HEK293 (cell line): Measurements from ENCODE around the gene HYDIN.

Experiments
- CTCF ChIA-PET: fragments of 350-600 bp; formaldehyde crosslinking; extraction: SDS; loops from one replicate; lab custom pipeline; 2021; ENCODE audit warnings: antibody characterized with exemption; lab: Yijun Ruan, JAX
- POLR2A ChIA-PET: fragments of 300-600 bp; formaldehyde crosslinking; extraction: SDS; loops from one replicate; lab custom pipeline; 2020; ENCODE audit warnings: antibody characterized with exemption, inconsistent platforms; lab: Yijun Ruan, JAX
- H3K27ac ChIP-seq: fragments of 200-500 bp; sonication (Bioruptor generic); 2 replicates; pipeline ENCODE4 v1.5.1; 2014; ENCODE audit warnings: low read depth, low read length, control low read depth, inconsistent platforms; ENCODE audit errors: extremely low read depth
- H3K36me3 ChIP-seq, 2 experiments: fragments of 200-500 bp in 1 of 2; sonication (Bioruptor generic) in 1 of 2; 1 replicate in 1 of 2; 2 replicates in 1 of 2; pipeline ENCODE4 v1.5.1; 2014 to 2017; ENCODE audit warnings: inconsistent platforms in 2 of 2, low read length in 2 of 2; ENCODE audit not compliant: control insufficient read depth in 2 of 2, insufficient read depth in 1 of 2
- H3K4me1 ChIP-seq: fragments of 200-500 bp; sonication (Bioruptor generic); 2 replicates; pipeline ENCODE4 v1.5.1; 2014; ENCODE audit warnings: mild to moderate bottlenecking, low read length, inconsistent platforms; ENCODE audit not compliant: control insufficient read depth, insufficient read depth
- H3K4me3 ChIP-seq: 2 replicates; pipeline ENCODE4 v1.5.1; 2011; ENCODE audit warnings: low read depth, mild to moderate bottlenecking, control low read depth, low read length, moderate library complexity
- H3K9me3 ChIP-seq: fragments of 200-500 bp; sonication (Bioruptor generic); 2 replicates; pipeline ENCODE4 v1.5.1; 2014; ENCODE audit warnings: low read depth, low read length, inconsistent platforms; ENCODE audit not compliant: control insufficient read depth, insufficient read depth
- CTCF ChIP-seq: fragments of 450-650 bp; formaldehyde crosslinking; IDR thresholded peaks from 2 replicates; pipeline ENCODE4 v1.5.1; 2016; ENCODE audit warnings: missing biosample characterization, missing genetic modification characterization
- GLI4 ChIP-seq: fragments of 450-650 bp; formaldehyde crosslinking; IDR thresholded peaks from 2 replicates; pipeline ENCODE4 v1.5.1; 2016; ENCODE audit warnings: missing biosample characterization, missing genetic modification characterization
- ZNF10 ChIP-seq: fragments of 450-650 bp; formaldehyde crosslinking; IDR thresholded peaks from 2 replicates; pipeline ENCODE4 v1.5.1; 2017; ENCODE audit warnings: missing biosample characterization, missing genetic modification characterization
- ZNF169 ChIP-seq: fragments of 450-650 bp; formaldehyde crosslinking; IDR thresholded peaks from 2 replicates; pipeline ENCODE4 v1.5.1; 2016; ENCODE audit warnings: missing biosample characterization, missing genetic modification characterization
- ZNF292 ChIP-seq: fragments of 450-650 bp; formaldehyde crosslinking; IDR thresholded peaks from 2 replicates; pipeline ENCODE4 v1.5.1; 2016; ENCODE audit warnings: low read depth, missing biosample characterization, missing genetic modification characterization, borderline replicate concordance
- ZNF302 ChIP-seq: fragments of 450-650 bp; formaldehyde crosslinking; IDR thresholded peaks from 2 replicates; pipeline ENCODE4 v1.5.1; 2016; ENCODE audit warnings: missing biosample characterization, missing genetic modification characterization, low read depth
- ZNF354C ChIP-seq: fragments of 450-650 bp; formaldehyde crosslinking; IDR thresholded peaks from 2 replicates; pipeline ENCODE4 v1.5.1; 2016; ENCODE audit warnings: missing biosample characterization, missing genetic modification characterization, low read depth, borderline replicate concordance
- ZNF513 ChIP-seq: fragments of 450-650 bp; IDR thresholded peaks from 2 replicates; pipeline ENCODE4 v1.5.1; 2018; ENCODE audit warnings: missing biosample characterization, missing genetic modification characterization
- ZNF548 ChIP-seq: fragments of 450-650 bp; formaldehyde crosslinking; IDR thresholded peaks from 2 replicates; pipeline ENCODE4 v1.5.1; 2016; ENCODE audit warnings: missing biosample characterization, missing genetic modification characterization
- ZNF585B ChIP-seq: fragments of 450-650 bp; formaldehyde crosslinking; IDR thresholded peaks from 2 replicates; pipeline ENCODE4 v1.5.1; 2016; ENCODE audit warnings: missing biosample characterization, missing genetic modification characterization
- ZNF654 ChIP-seq: fragments of 450-650 bp; formaldehyde crosslinking; IDR thresholded peaks from 2 replicates; pipeline ENCODE4 v1.5.1; 2016; ENCODE audit warnings: low read depth, missing biosample characterization, missing genetic modification characterization
- ZSCAN30 ChIP-seq: fragments of 450-650 bp; IDR thresholded peaks from 2 replicates; pipeline ENCODE4 v1.5.1; 2018; ENCODE audit warnings: missing biosample characterization, mild to moderate bottlenecking, missing genetic modification characterization, moderate library complexity
- TF ChIP-seq, protein P1 (sequence below): fragments of 450-650 bp; formaldehyde crosslinking; IDR thresholded peaks from 2 replicates; pipeline ENCODE4 v1.5.1; 2016; ENCODE audit warnings: missing biosample characterization, missing genetic modification characterization
- TF ChIP-seq, protein P2 (sequence below): fragments of 450-650 bp; formaldehyde crosslinking; IDR thresholded peaks from 2 replicates; pipeline ENCODE4 v1.5.1; 2016; ENCODE audit warnings: missing biosample characterization, missing genetic modification characterization

HYDIN gene

GRCh38 chr16:70772493-70772892 lies 458.0 kb downstream of the HYDIN start:
- no peak overlapping the region for H3K4me3 ChIP-seq
- TF ChIP-seq, protein P1, sequence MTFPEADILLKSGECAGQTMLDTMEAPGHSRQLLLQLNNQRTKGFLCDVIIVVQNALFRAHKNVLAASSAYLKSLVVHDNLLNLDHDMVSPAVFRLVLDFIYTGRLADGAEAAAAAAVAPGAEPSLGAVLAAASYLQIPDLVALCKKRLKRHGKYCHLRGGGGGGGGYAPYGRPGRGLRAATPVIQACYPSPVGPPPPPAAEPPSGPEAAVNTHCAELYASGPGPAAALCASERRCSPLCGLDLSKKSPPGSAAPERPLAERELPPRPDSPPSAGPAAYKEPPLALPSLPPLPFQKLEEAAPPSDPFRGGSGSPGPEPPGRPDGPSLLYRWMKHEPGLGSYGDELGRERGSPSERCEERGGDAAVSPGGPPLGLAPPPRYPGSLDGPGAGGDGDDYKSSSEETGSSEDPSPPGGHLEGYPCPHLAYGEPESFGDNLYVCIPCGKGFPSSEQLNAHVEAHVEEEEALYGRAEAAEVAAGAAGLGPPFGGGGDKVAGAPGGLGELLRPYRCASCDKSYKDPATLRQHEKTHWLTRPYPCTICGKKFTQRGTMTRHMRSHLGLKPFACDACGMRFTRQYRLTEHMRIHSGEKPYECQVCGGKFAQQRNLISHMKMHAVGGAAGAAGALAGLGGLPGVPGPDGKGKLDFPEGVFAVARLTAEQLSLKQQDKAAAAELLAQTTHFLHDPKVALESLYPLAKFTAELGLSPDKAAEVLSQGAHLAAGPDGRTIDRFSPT (tag by site-specific recombination) = no peak
- no peak for TF ChIP-seq ZNF585B
- no peaks in the 10 kb centered on the region for H3K9me3 ChIP-seq
- ChIA-PET POLR2A (no interaction called here), CTCF (interaction anchor here (3.4 kb wide), 1 partner anchor 119 kb away, joined by 27 read pairs; no protein-coding TSS in a partner anchor)
- no peaks in the 10 kb centered on the region for H3K4me1 ChIP-seq
- H3K27ac ChIP-seq = no peak overlapping the region
- H3K36me3 ChIP-seq = peaks cover 4 to 40% of the 10 kb centered on the region in 2 experiments; a peak in 2 of 3 replicates

GRCh38 chr16:70770626-70771552 lies 459.6 kb downstream of the HYDIN start:
- H3K9me3 ChIP-seq = no peaks in the 10 kb centered on the region
- H3K4me1 ChIP-seq = no peaks in the 10 kb centered on the region
- TF ChIP-seq ZNF292 (tag by site-specific recombination) = no peak
- no peak for TF ChIP-seq ZNF354C
- TF ChIP-seq ZNF10 (tag by site-specific recombination) = peak; percentile 60; the same call in 1 of the 2 replicates
- peak; percentile 77 for TF ChIP-seq CTCF (tag by site-specific recombination)
- TF ChIP-seq, protein P2, sequence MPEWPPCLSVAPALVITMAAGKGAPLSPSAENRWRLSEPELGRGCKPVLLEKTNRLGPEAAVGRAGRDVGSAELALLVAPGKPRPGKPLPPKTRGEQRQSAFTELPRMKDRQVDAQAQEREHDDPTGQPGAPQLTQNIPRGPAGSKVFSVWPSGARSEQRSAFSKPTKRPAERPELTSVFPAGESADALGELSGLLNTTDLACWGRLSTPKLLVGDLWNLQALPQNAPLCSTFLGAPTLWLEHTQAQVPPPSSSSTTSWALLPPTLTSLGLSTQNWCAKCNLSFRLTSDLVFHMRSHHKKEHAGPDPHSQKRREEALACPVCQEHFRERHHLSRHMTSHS (tag by site-specific recombination) = no peak
- peak; percentile 39 for TF ChIP-seq ZNF654 (tag by site-specific recombination)
- no peak for TF ChIP-seq ZSCAN30 (tag by site-specific recombination)
- TF ChIP-seq GLI4 (tag by site-specific recombination) = no peak
- TF ChIP-seq ZNF548 = no peak
- H3K27ac ChIP-seq = no peak overlapping the region
- ChIA-PET POLR2A (interaction anchor here (0.7 kb wide), 1 partner anchor 9 kb away, joined by 4 read pairs; no protein-coding TSS in a partner anchor), CTCF (interaction anchor here (0.5 to 3.4 kb wide), 36 partner anchors 9 to 728 kb away, joined by 3 to 27 read pairs (median 4); partner anchors contain the start of gene DDX19B)
- peaks cover 0 to 45% of the 10 kb centered on the region in 2 experiments; a peak in 2 of 3 replicates for H3K36me3 ChIP-seq
- H3K4me3 ChIP-seq = no peak overlapping the region

DNA sequence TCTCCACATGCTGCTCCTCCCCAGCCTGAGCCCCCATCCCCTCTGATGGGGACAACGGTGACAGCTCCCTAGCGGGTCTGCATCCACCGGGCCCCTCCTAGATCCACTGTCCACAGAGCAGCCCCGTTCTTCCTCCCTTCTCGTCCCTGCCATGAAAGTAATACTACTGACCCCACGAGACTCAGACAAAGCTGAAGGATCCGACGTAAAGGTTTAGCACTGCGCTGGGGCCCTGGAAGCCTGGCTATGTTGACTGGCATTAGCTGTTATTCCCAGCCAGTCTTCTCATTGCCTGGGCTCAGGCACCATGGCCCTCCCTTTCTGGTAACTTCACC lies 460.3 kb downstream of the HYDIN start:
- TF ChIP-seq ZNF169 (tag by site-specific recombination) (no peak), ZNF513 (tag by site-specific recombination) (no peak), ZNF302 (no peak)
- H3K27ac ChIP-seq = no peak overlapping the region
- POLR2A ChIA-PET = no interaction called here

More for the DNA sequence above, 460.3 kb downstream of the HYDIN start:
- Histone ChIP-seq H3K4me3 (no peak overlapping the region), H3K36me3 (peaks cover 0 to 46% of the 10 kb centered on the region in 2 experiments; a peak in 2 of 3 replicates), H3K9me3 (no peaks in the 10 kb centered on the region), H3K4me1 (no peaks in the 10 kb centered on the region)
- CTCF ChIA-PET = interaction anchor here (0.5 to 3.4 kb wide), 17 partner anchors 9 to 729 kb away, joined by 3 to 27 read pairs (median 4); no protein-coding TSS in a partner anchor
